CD8-positive, alpha-beta memory T cell (primary cell): ENCODE measurements around the gene TEX22. TPM values are rescaled to one million over a fixed set of nuclear protein-coding genes. Genes with fewer than 3 reads are reported as not detected.

Experiments used
- CTCF ChIA-PET: fragments of 350-600 bp; sonication (Branson Sonifier 250); formaldehyde crosslinking; loops from one replicate; lab custom pipeline; 2021; ENCODE audit warnings: antibody characterized with exemption; lab: Charles Lee
- POLR2A ChIA-PET: fragments of 350-600 bp; sonication (Branson Sonifier 250); formaldehyde crosslinking; loops from one replicate; lab custom pipeline; 2021; ENCODE audit warnings: antibody characterized with exemption; lab: Charles Lee
- DNase-seq, 5 donors: peaks; one replicate each; pipeline versions ENCODE4 v3.0.0 to v3.0.0-alpha.2; 2020 to 2022; ENCODE audit warnings: mixed read lengths in 1 of 5
- H3K27ac ChIP-seq: one replicate; pipeline ENCODE4 v1.7.0; 2013; ENCODE audit warnings: low read depth, mild to moderate bottlenecking, low read length, moderate library complexity
- H3K27me3 ChIP-seq: 2 replicates; pipeline ENCODE4 v1.7.0; 2013; ENCODE audit warnings: low read length, mild to moderate bottlenecking; ENCODE audit not compliant: insufficient read depth, poor library complexity, severe bottlenecking
- H3K36me3 ChIP-seq: 2 replicates; pipeline ENCODE4 v1.7.0; 2013; ENCODE audit warnings: mild to moderate bottlenecking, low read length, moderate library complexity; ENCODE audit not compliant: insufficient read depth
- H3K4me1 ChIP-seq: 2 replicates; pipeline ENCODE4 v1.7.0; 2013; ENCODE audit warnings: mild to moderate bottlenecking, low read length, moderate library complexity; ENCODE audit not compliant: insufficient read depth
- H3K4me3 ChIP-seq: 2 replicates; pipeline ENCODE4 v1.7.0; 2013; ENCODE audit warnings: mild to moderate bottlenecking, low read length
- H3K9me3 ChIP-seq: 2 replicates; pipeline ENCODE4 v1.7.0; 2013; ENCODE audit warnings: mild to moderate bottlenecking, low read length
- H3K27ac Mint-ChIP-seq, 8 donors: one replicate each; pipeline ENCODE4 v1.8.0; 2020 to 2021; ENCODE audit warnings: mixed read lengths in 8 of 8, mild to moderate bottlenecking in 6 of 8, inconsistent platforms in 3 of 8, moderate library complexity in 3 of 8
- H3K27me3 Mint-ChIP-seq, 2 donors: one replicate each; pipeline ENCODE4 v1.8.0; 2020 to 2021; ENCODE audit warnings: mixed read lengths in 2 of 2, mild to moderate bottlenecking in 1 of 2, moderate library complexity in 1 of 2
- H3K36me3 Mint-ChIP-seq, 3 donors: one replicate each; pipeline ENCODE4 v1.8.0; 2020 to 2021; ENCODE audit warnings: mixed read lengths in 3 of 3, inconsistent platforms in 1 of 3, mild to moderate bottlenecking in 1 of 3
- H3K4me1 Mint-ChIP-seq, 3 donors: one replicate each; pipeline ENCODE4 v1.8.0; 2020 to 2021; ENCODE audit warnings: mixed read lengths in 3 of 3, inconsistent platforms in 1 of 3, mild to moderate bottlenecking in 1 of 3
- H3K4me3 Mint-ChIP-seq, 7 donors: one replicate each; pipeline ENCODE4 v1.8.0; 2020 to 2021; ENCODE audit warnings: mixed read lengths in 7 of 7, mild to moderate bottlenecking in 6 of 7, moderate library complexity in 4 of 7, inconsistent platforms in 2 of 7
- H3K9me3 Mint-ChIP-seq, 5 donors: one replicate each; pipeline ENCODE4 v1.8.0; 2020 to 2022; ENCODE audit warnings: mixed read lengths in 5 of 5, mild to moderate bottlenecking in 3 of 5, moderate library complexity in 2 of 5, inconsistent platforms in 1 of 5
- polyA plus RNA-seq: library from polyadenylated mRNA; unstranded; fragments of 300-500 nt; fragmentation: Illumina TruSeq; gene quantifications from one replicate; pipeline ENCODE4 v1.2.3, GENCODE V29; 2021
- total RNA-seq, 2 experiments: library from RNA; stranded (reverse); gene quantifications; one replicate each; pipeline ENCODE4 v1.2.3, GENCODE V29; 2021

Gene TEX22
- total and polyA plus RNA-seq, 3 experiments from 2014 or later, result 0.08 to 2.9 (median 1.4) TPM

GRCh38 chr14:105455086-105455640 is 56.8 kb downstream of the TEX22 start:
- Mint-ChIP-seq H3K9me3 (no peaks in the 10 kb centered on the region), H3K4me3 (no peak overlapping the region), H3K27me3 (no peaks in the 10 kb centered on the region), H3K27ac (no peak overlapping the region), H3K4me1 (no peaks in the 10 kb centered on the region), H3K36me3 (peaks cover 0 to 44% (median 7%) of the 10 kb centered on the region in 3 donors)
- H3K27ac ChIP-seq, result no peak overlapping the region
- no peak for DNase-seq
- no peaks in the 10 kb centered on the region for H3K36me3 ChIP-seq
- no peaks in the 10 kb centered on the region for H3K27me3 ChIP-seq
- ChIA-PET CTCF (interaction anchor here (1.7 kb wide), 1 partner anchor 35 kb away, joined by 5 read pairs; no protein-coding TSS in a partner anchor), POLR2A (no interaction called here)
- H3K4me3 ChIP-seq, result no peak overlapping the region
- H3K9me3 ChIP-seq, result no peaks in the 10 kb centered on the region
- no peaks in the 10 kb centered on the region for H3K4me1 ChIP-seq

- no peaks in the 10 kb centered on the region for H3K9me3 ChIP-seq
- Mint-ChIP-seq H3K9me3 (no peaks in the 10 kb centered on the region), H3K36me3 (peaks cover 0 to 42% (median 7%) of the 10 kb centered on the region in 3 donors), H3K27ac (peak overlapping the region in 1 of 8 donors; percentile 68), H3K4me3 (peak overlapping the region in 1 of 7 donors; percentile 2), H3K4me1 (no peaks in the 10 kb centered on the region), H3K27me3 (no peaks in the 10 kb centered on the region)
- DNase-seq, result no peak
- H3K27ac ChIP-seq, result no peak overlapping the region
- POLR2A ChIA-PET, result no interaction called here
- H3K36me3 ChIP-seq, result no peaks in the 10 kb centered on the region
- no peaks in the 10 kb centered on the region for H3K4me1 ChIP-seq
- H3K4me3 ChIP-seq, result no peak overlapping the region
- no peaks in the 10 kb centered on the region for H3K27me3 ChIP-seq
- CTCF ChIA-PET, result interaction anchor here (1.7 kb wide), 1 partner anchor 34 kb away, joined by 5 read pairs; no protein-coding TSS in a partner anchor
Observed at GRCh38 chr14:105455766-105456660, 57.7 kb downstream of the TEX22 start.

GRCh38 chr14:105456736-105457617 is 58.6 kb downstream of the TEX22 start:
- POLR2A ChIA-PET, result no interaction called here
- Histone ChIP-seq H3K4me3 (no peak overlapping the region), H3K9me3 (no peaks in the 10 kb centered on the region)

GRCh38 chr14:105458010-105458409 is 59.7 kb downstream of the TEX22 start:
- Histone ChIP-seq H3K27me3 (no peaks in the 10 kb centered on the region), H3K4me3 (no peak overlapping the region), H3K9me3 (no peaks in the 10 kb centered on the region), H3K36me3 (no peaks in the 10 kb centered on the region), H3K27ac (no peak overlapping the region), H3K4me1 (no peaks in the 10 kb centered on the region)
- no peak for DNase-seq
- ChIA-PET POLR2A (no interaction called here), CTCF (interaction anchor here (1.0 to 1.2 kb wide), 2 partner anchors 10 to 31 kb away, joined by 3 read pairs; no protein-coding TSS in a partner anchor)
- no peak overlapping the region for H3K4me3 Mint-ChIP-seq
- peaks cover 0 to 41% (median 3%) of the 10 kb centered on the region in 3 donors for H3K36me3 Mint-ChIP-seq
- H3K27me3 Mint-ChIP-seq, result no peaks in the 10 kb centered on the region
- H3K9me3 Mint-ChIP-seq, result no peaks in the 10 kb centered on the region
- H3K4me1 Mint-ChIP-seq, result no peaks in the 10 kb centered on the region
- no peak overlapping the region for H3K27ac Mint-ChIP-seq

More at GRCh38 chr14:105456736-105457617, 58.6 kb downstream of the TEX22 start:
- no peaks in the 10 kb centered on the region for H3K36me3 ChIP-seq
- H3K27me3 Mint-ChIP-seq, result no peaks in the 10 kb centered on the region
- CTCF ChIA-PET, result interaction anchor here (1.0 to 1.2 kb wide), 3 partner anchors 9 to 32 kb away, joined by 3 to 4 read pairs (median 3); no protein-coding TSS in a partner anchor
- peaks cover 0 to 43% (median 7%) of the 10 kb centered on the region in 3 donors for H3K36me3 Mint-ChIP-seq
- no peak overlapping the region for H3K27ac ChIP-seq
- no peak for DNase-seq
- no peak overlapping the region for H3K27ac Mint-ChIP-seq
- no peaks in the 10 kb centered on the region for H3K4me1 Mint-ChIP-seq
- H3K4me3 Mint-ChIP-seq, result no peak overlapping the region
- H3K27me3 ChIP-seq, result no peaks in the 10 kb centered on the region
- no peaks in the 10 kb centered on the region for H3K4me1 ChIP-seq
- no peaks in the 10 kb centered on the region for H3K9me3 Mint-ChIP-seq

- H3K4me3 Mint-ChIP-seq, result no peak overlapping the region
- DNase-seq, result no peak
- no peaks in the 10 kb centered on the region for H3K9me3 ChIP-seq
- ChIA-PET CTCF (no interaction called here), POLR2A (no interaction called here)
- no peak overlapping the region for H3K4me3 ChIP-seq
- no peaks in the 10 kb centered on the region for H3K27me3 ChIP-seq
- H3K27me3 Mint-ChIP-seq, result no peaks in the 10 kb centered on the region
- no peaks in the 10 kb centered on the region for H3K4me1 ChIP-seq
- H3K27ac ChIP-seq, result no peak overlapping the region
- no peaks in the 10 kb centered on the region for H3K9me3 Mint-ChIP-seq
- no peaks in the 10 kb centered on the region for H3K4me1 Mint-ChIP-seq
- no peak overlapping the region for H3K27ac Mint-ChIP-seq
- peaks cover 0 to 41% (median 3%) of the 10 kb centered on the region in 3 donors for H3K36me3 Mint-ChIP-seq
- no peaks in the 10 kb centered on the region for H3K36me3 ChIP-seq
Observed at GRCh38 chr14:105458571-105458970, 60.2 kb downstream of the TEX22 start.

GRCh38 chr14:105460116-105460515 is 61.8 kb downstream of the TEX22 start:
- H3K4me3 ChIP-seq, result no peak overlapping the region
- Mint-ChIP-seq H3K9me3 (no peaks in the 10 kb centered on the region), H3K4me3 (no peak overlapping the region), H3K27ac (no peak overlapping the region), H3K27me3 (no peaks in the 10 kb centered on the region), H3K4me1 (no peaks in the 10 kb centered on the region), H3K36me3 (peaks cover 0 to 45% (median 3%) of the 10 kb centered on the region in 3 donors)
- no peaks in the 10 kb centered on the region for H3K9me3 ChIP-seq
- POLR2A ChIA-PET, result no interaction called here
- H3K36me3 ChIP-seq, result no peaks in the 10 kb centered on the region
- H3K4me1 ChIP-seq, result no peaks in the 10 kb centered on the region
- no peak overlapping the region for H3K27ac ChIP-seq
- CTCF ChIA-PET, result no interaction called here
- DNase-seq, result no peak
- no peaks in the 10 kb centered on the region for H3K27me3 ChIP-seq

GRCh38 chr14:105460616-105461015 is 62.3 kb downstream of the TEX22 start:
- H3K4me3 Mint-ChIP-seq, result no peak overlapping the region
- H3K27ac ChIP-seq, result no peak overlapping the region
- no peaks in the 10 kb centered on the region for H3K4me1 Mint-ChIP-seq
- no peaks in the 10 kb centered on the region for H3K4me1 ChIP-seq
- ChIA-PET POLR2A (no interaction called here), CTCF (no interaction called here)
- H3K36me3 ChIP-seq, result no peaks in the 10 kb centered on the region
- H3K27ac Mint-ChIP-seq, result peak overlapping the region in 1 of 8 donors; percentile 61
- H3K9me3 Mint-ChIP-seq, result no peaks in the 10 kb centered on the region
- H3K4me3 ChIP-seq, result no peak overlapping the region
- H3K27me3 ChIP-seq, result no peaks in the 10 kb centered on the region
- H3K9me3 ChIP-seq, result no peaks in the 10 kb centered on the region
- no peak for DNase-seq
- peaks cover 0 to 40% (median 0%) of the 10 kb centered on the region in 3 donors for H3K36me3 Mint-ChIP-seq
- H3K27me3 Mint-ChIP-seq, result no peaks in the 10 kb centered on the region
